Epithelial cell of prostate (primary cell): ENCODE measurements around the gene ZFAND3.

Experiments
- DNase-seq: peaks from one replicate; pipeline ENCODE4 v3.0.0-alpha.2; 2011; ENCODE audit warnings: low read depth, low spot score
- H3K27ac ChIP-seq: fragments of 450-650 bp; 2 replicates; pipeline ENCODE4 v1.5.1; 2017; ENCODE audit warnings: mild to moderate bottlenecking

ZFAND3 gene

DNA sequence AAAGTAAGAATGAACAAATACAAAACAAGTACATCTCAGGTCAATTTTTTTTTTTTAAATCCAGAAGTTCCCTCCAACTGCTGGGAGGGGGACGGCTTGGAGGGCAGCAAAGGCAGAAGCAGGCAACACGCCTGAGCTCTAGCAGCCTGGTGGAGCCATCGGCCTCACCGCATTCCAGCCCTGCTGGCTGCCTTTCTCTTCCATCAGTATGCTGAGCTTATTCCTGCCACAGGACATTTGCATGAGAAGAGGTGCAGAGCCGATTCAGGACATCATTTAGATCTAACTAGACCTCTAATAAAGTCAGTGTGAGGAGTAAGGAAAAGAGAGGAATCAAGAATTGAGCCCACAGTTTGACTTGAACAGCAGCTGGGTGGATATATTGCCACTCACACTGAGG lies 318.8 kb downstream of the ZFAND3 start:
- DNase-seq, result no peak
- no peak overlapping the region for H3K27ac ChIP-seq

- no peak for DNase-seq
These were observed 321.6 kb downstream of the ZFAND3 start for GRCh38 chr6:38141085-38141484.

DNA sequence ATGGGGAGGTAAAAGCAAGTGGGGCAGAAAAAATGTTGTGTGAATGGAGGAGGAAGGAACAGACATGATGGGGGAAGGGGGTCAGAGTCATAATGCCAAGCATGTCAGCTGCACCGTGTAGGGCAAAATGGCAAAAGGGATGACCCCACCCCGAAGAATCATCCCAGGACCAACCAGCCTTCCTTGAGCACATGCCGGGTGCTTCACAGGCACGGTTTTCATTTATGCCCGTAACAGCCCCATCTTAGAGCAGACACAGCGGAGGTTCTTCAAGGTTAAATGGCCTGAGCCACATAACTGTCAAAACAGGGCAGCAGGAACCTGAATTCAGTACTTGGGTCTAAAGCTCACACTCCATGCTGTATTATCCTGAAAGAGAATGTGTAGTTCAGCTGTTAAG lies 322.2 kb downstream of the ZFAND3 start:
- DNase-seq, result no peak
- no peak overlapping the region for H3K27ac ChIP-seq

More at GRCh38 chr6:38141085-38141484, 321.6 kb downstream of the ZFAND3 start:
- H3K27ac ChIP-seq, result no peak overlapping the region

- no peak for DNase-seq
- H3K27ac ChIP-seq, result no peak overlapping the region
These were observed 322.8 kb downstream of the ZFAND3 start for GRCh38 chr6:38142178-38142902.

GRCh38 chr6:38143191-38144150 lies 323.9 kb downstream of the ZFAND3 start:
- H3K27ac ChIP-seq, result no peak overlapping the region
- DNase-seq, result no peak

DNA sequence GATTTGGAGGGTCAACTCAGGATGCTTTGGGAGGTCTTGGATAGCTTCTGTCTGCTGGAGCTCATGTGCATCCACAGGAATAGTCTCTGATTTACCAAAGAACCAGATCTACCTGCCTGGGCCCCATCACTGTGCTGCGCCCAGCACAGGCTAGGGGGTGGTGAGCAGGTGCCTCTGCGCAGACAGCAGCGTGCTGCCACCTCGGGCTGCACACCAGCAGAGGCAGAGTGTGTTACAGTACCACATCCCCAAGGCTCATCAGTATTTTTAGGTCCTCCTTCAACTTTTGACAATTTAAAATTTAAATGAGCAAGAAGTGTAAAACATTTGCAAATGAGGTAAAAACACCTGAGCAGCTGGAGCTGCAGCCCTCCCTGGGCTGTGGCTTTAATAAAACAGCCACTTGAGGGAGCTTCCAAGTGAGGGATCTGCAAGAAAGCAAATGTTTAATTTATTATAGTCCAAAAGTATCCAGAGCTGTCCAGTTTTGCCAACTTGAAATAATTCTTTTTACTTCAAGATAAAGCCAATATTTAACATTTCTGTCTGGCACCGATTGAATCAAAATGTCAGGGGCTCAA lies 324.9 kb downstream of the ZFAND3 start:
- no peak for DNase-seq
- H3K27ac ChIP-seq, result no peak overlapping the region

DNA sequence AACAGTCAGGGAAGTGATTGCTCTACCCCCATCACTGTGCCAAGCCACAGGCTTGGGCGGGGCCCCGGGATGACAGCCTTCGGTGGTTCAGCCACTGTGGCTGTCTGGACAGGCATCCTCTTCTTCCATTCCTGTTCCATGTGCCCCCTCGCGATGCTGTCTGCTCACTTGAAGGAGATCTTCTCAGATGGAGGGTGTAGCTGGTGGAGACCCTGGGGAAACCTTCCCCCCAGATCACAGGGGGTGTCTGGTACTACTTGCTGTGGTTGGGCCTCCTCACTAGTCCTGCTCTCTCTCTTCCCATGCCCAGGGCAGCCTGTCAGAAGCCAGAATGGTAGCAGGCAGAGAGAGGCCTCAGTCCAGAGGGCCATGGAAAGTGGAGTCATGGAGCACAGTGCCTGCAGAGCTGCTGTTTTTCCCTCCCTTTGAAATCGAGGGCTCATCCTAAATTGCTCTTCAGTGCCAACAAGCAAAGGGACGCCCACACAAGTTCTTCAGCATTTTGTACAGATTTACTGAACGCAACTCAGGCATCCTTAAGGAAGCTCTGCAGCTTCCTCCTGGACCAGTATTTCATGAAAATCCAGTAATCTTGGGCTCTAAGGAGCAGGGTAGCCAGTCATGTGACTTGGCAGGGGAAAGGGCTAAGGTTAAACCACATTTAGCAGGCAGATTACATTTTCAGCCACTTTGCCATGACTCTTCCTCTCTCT lies 326.6 kb downstream of the ZFAND3 start:
- no peak overlapping the region for H3K27ac ChIP-seq
- DNase-seq, result no peak

- DNase-seq, result no peak
- no peak overlapping the region for H3K27ac ChIP-seq
These were observed 327.2 kb downstream of the ZFAND3 start for GRCh38 chr6:38146734-38147027.

- DNase-seq, result no peak
- H3K27ac ChIP-seq, result no peak overlapping the region
These were observed 329.1 kb downstream of the ZFAND3 start for GRCh38 chr6:38148606-38149005.

DNA sequence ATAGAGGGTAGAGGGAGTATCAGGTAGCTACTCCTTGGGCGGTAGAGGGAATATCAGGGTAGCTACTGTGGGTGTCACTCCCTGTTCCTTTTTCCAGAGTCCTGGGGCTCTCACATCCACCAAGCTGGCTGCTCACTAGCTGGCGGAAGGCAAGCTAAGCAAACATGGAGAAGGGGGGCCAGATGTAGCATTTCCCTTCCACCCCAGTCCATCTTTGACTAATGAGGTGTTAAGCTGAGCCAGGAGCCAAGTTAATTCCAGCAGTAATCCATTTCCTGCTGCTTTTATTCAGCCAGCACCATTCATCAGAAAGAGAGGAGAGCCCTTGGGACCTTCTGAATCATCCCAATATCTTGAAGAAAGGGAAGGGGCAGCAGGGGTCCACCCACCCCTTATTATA lies 330.0 kb downstream of the ZFAND3 start:
- DNase-seq, result no peak
- H3K27ac ChIP-seq, result no peak overlapping the region

GRCh38 chr6:38150021-38150420 lies 330.5 kb downstream of the ZFAND3 start:
- no peak overlapping the region for H3K27ac ChIP-seq
- no peak for DNase-seq

- no peak for DNase-seq
- H3K27ac ChIP-seq, result no peak overlapping the region
These were observed 331.3 kb downstream of the ZFAND3 start for GRCh38 chr6:38150681-38151296.

- no peak for DNase-seq
- no peak overlapping the region for H3K27ac ChIP-seq
These were observed 332.3 kb downstream of the ZFAND3 start for GRCh38 chr6:38151580-38152500.

DNA sequence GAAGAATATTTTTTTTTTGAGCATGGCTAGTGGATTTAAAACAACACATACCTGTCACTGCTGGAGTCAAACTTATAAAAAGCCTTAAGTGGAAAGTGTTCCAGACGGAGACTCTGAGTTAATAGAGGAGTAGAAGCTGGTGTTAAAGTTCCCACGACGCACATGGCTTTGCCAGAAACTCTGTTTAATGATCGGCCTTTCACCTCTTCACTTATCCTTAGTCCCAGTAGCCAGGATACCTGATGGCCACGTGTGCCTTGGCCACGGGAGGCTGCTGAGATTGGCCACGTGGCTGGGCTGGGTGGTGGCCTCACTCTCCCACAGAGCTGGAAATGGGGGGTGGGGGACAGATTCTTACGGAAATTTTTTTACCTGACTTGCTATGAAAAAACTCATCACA lies 333.1 kb downstream of the ZFAND3 start:
- H3K27ac ChIP-seq, result no peak overlapping the region
- no peak for DNase-seq

DNA sequence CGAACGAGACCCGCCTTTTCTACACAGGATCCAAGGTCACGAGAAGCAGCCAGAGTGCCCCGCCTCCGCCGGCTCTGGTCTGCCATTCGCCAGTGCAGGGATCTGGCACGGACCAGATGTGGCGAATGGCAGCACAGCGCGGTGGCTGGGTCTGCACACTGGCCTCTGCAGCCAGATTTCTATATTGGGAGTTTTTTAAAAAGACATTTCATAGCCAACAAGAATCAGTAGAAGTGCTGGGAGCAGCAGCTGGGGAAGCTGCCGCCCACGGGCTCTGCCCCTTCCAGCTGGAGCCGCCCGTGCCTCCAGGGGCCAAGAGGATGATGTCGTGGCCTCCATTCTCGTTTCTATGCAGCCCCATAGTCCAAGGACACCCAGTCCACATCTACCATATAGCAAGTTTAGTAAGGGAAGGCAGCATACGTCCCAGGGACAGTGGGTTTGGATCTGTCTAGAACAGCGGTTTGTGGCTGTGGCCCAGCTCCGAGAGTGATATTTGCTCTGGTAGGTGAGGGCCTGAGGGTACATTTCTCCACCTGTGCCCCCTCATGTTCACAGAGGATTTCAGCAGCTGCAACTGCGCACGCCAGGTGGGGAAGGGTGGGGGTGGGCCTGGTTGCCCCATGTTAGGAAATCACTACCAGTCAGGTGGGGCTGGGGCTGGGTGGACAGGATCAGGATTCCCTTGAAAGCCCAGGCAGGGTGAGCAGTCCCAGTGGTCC lies 333.7 kb downstream of the ZFAND3 start:
- no peak for DNase-seq
- H3K27ac ChIP-seq, result no peak overlapping the region

- no peak for DNase-seq
- no peak overlapping the region for H3K27ac ChIP-seq
These were observed 334.3 kb downstream of the ZFAND3 start for GRCh38 chr6:38153798-38154345.

- H3K27ac ChIP-seq, result no peak overlapping the region
These were observed 335.2 kb downstream of the ZFAND3 start for GRCh38 chr6:38154731-38155130.

GRCh38 chr6:38155144-38155543 lies 335.6 kb downstream of the ZFAND3 start:
- no peak overlapping the region for H3K27ac ChIP-seq
- DNase-seq, result no peak

More at GRCh38 chr6:38154731-38155130, 335.2 kb downstream of the ZFAND3 start:
- DNase-seq, result no peak
